ENCODE measurements around the gene METTL16.

METTL16 gene

DNA sequence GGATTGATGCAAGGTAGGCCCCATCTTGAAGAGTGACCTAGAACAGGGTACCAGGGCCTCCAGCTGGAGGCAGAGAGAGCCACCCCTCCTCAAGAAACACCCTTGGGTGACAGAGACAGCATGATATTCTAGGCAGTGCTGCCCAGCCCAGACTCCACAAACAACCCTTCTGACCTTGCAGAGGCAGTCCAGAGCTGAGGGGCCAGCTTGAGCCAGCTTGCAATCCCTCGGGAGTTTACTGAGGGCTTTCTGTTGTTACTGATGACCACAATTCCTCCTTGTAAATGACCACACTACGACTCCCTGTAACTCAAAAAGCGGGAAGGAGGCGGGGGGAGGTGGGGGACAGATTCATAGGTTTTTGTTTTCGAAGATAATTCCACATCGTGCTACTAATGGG is 92.2 kb downstream of the METTL16 start:
- Histone ChIP-seq H3K27me3 (ENCODE audit: insufficient read depth, low read length, poor library complexity, severe bottlenecking) (no peaks in the 10 kb centered on the region), H4K20me1 (ENCODE audit: insufficient read depth, low read length, poor library complexity, severe bottlenecking) (peaks cover 3% of the 10 kb centered on the region), H3K79me2 (ENCODE audit: insufficient read depth, low read length) (no peaks in the 10 kb centered on the region), H3K36me3 (ENCODE audit: insufficient read depth, low read length) (peaks cover 30% of the 10 kb centered on the region; the same call in 1 of the 2 replicates), H3K9me2 (replicated peaks; ENCODE audit: low read depth, low read length) (no peaks in the 10 kb centered on the region), H3K4me1 (ENCODE audit: insufficient read depth, low read length, poor library complexity, severe bottlenecking) (no peaks in the 10 kb centered on the region), H3K9me3 (ENCODE audit: insufficient read depth, low read depth, low read length) (no peaks in the 10 kb centered on the region), H3K9ac (ENCODE audit: low read depth, low read length, poor library complexity, severe bottlenecking) (no peak overlapping the region), H3K4me2 (ENCODE audit: low read depth, low read length, poor library complexity, severe bottlenecking) (no peak overlapping the region), H2AFZ (ENCODE audit: low read length) (no peak overlapping the region), H3K4me3 (ENCODE audit: low read length, poor library complexity, severe bottlenecking) (no peak overlapping the region), H3F3A (ENCODE audit: low read depth) (no peaks in the 10 kb centered on the region)
- TF ChIP-seq, protein P1, sequence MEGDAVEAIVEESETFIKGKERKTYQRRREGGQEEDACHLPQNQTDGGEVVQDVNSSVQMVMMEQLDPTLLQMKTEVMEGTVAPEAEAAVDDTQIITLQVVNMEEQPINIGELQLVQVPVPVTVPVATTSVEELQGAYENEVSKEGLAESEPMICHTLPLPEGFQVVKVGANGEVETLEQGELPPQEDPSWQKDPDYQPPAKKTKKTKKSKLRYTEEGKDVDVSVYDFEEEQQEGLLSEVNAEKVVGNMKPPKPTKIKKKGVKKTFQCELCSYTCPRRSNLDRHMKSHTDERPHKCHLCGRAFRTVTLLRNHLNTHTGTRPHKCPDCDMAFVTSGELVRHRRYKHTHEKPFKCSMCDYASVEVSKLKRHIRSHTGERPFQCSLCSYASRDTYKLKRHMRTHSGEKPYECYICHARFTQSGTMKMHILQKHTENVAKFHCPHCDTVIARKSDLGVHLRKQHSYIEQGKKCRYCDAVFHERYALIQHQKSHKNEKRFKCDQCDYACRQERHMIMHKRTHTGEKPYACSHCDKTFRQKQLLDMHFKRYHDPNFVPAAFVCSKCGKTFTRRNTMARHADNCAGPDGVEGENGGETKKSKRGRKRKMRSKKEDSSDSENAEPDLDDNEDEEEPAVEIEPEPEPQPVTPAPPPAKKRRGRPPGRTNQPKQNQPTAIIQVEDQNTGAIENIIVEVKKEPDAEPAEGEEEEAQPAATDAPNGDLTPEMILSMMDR (conservative IDR thresholded peaks at IDR 0.05; ENCODE audit: low read length), result no peak
- no peak for TF ChIP-seq EZH2phosphoT487 (IDR thresholded peaks at IDR 0.05; ENCODE audit: borderline replicate concordance)

DNA sequence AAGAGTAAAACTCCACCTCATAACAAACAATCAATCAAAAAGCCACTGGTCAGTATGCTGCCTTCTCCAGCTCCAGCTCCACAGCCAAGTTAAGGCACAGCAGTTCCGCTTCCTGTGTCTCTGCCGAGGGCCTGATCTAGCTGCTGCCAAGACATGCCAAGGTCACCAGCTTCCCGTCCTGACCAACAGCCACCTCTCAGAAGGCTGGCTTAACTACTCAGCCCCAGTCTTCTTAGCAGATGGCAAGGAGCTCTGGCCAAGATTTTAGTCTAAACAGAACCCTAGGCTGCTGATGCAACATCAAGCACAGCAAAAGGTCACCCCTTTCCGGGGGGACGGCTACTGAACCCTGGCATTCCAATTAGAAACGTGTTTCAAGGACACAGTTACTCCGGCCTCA is 93.1 kb downstream of the METTL16 start:
- TF ChIP-seq, protein P1 (conservative IDR thresholded peaks at IDR 0.05; ENCODE audit: low read length), result no peak
- TF ChIP-seq EZH2phosphoT487 (IDR thresholded peaks at IDR 0.05; ENCODE audit: borderline replicate concordance), result no peak
- H3K9ac ChIP-seq (ENCODE audit: low read depth, low read length, poor library complexity, severe bottlenecking), result no peak overlapping the region
- H3K4me1 ChIP-seq (ENCODE audit: insufficient read depth, low read length, poor library complexity, severe bottlenecking), result no peaks in the 10 kb centered on the region
- H3K27me3 ChIP-seq (ENCODE audit: insufficient read depth, low read length, poor library complexity, severe bottlenecking), result no peaks in the 10 kb centered on the region
- no peak overlapping the region for H2AFZ ChIP-seq (ENCODE audit: low read length)
- H3F3A ChIP-seq (ENCODE audit: low read depth), result no peaks in the 10 kb centered on the region
- peaks cover 36% of the 10 kb centered on the region; the same call in 1 of the 2 replicates for H3K36me3 ChIP-seq (ENCODE audit: insufficient read depth, low read length)
- H4K20me1 ChIP-seq (ENCODE audit: insufficient read depth, low read length, poor library complexity, severe bottlenecking), result peaks cover 3% of the 10 kb centered on the region
- H3K79me2 ChIP-seq (ENCODE audit: insufficient read depth, low read length), result no peaks in the 10 kb centered on the region
- no peak overlapping the region for H3K4me2 ChIP-seq (ENCODE audit: low read depth, low read length, poor library complexity, severe bottlenecking)
- no peak overlapping the region for H3K4me3 ChIP-seq (ENCODE audit: low read length, poor library complexity, severe bottlenecking)
- no peaks in the 10 kb centered on the region for H3K9me3 ChIP-seq (ENCODE audit: insufficient read depth, low read depth, low read length)
- no peaks in the 10 kb centered on the region for H3K9me2 ChIP-seq (replicated peaks; ENCODE audit: low read depth, low read length)

DNA sequence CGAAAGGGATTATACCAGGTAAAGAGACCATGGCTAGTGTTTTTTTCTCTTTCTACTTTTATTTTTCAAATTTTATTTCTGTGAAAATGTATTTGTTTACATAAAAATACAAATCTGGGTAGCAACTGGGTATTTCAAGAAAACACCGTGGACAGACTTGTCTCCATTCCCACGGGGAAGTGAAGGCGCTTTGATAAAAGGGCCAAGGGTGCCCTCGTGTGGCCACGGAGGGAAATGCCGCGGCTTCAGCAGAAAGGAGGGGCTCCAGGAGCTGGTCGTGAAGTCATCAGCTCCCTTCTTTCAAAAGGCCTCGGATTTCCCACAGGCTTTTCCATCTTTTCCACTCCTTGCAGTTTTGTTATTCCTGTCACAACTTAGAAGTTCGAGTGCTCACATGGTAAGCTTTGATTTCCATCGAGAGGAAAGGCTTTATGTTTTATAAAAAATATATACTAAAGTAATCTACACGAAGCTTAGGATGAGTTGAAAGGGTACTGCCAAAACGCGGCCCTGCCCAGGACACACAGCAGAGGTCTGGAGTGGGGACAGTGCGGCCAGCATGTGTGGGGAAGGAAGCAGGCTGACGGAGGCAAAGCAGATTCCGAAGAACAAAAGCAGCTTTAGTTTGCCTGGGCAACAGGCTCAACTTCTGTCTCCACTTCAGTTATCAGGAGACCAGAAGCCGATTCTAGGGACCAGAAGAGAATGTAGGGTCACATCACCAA is 95.5 kb downstream of the METTL16 start:
- H3K9ac ChIP-seq (ENCODE audit: low read depth, low read length, poor library complexity, severe bottlenecking), result no peak overlapping the region
- H3K36me3 ChIP-seq (ENCODE audit: insufficient read depth, low read length), result peaks cover 36% of the 10 kb centered on the region; the same call in 1 of the 2 replicates
- TF ChIP-seq, protein P1 (conservative IDR thresholded peaks at IDR 0.05; ENCODE audit: low read length), result peak; percentile 98
- TF ChIP-seq EZH2phosphoT487 (IDR thresholded peaks at IDR 0.05; ENCODE audit: borderline replicate concordance), result no peak
- no peaks in the 10 kb centered on the region for H3K79me2 ChIP-seq (ENCODE audit: insufficient read depth, low read length)
- no peaks in the 10 kb centered on the region for H3K4me1 ChIP-seq (ENCODE audit: insufficient read depth, low read length, poor library complexity, severe bottlenecking)
- H3F3A ChIP-seq (ENCODE audit: low read depth), result no peaks in the 10 kb centered on the region
- H3K4me2 ChIP-seq (ENCODE audit: low read depth, low read length, poor library complexity, severe bottlenecking), result no peak overlapping the region
- no peaks in the 10 kb centered on the region for H3K9me3 ChIP-seq (ENCODE audit: insufficient read depth, low read depth, low read length)
- peaks cover 3% of the 10 kb centered on the region for H4K20me1 ChIP-seq (ENCODE audit: insufficient read depth, low read length, poor library complexity, severe bottlenecking)
- no peak overlapping the region for H3K4me3 ChIP-seq (ENCODE audit: low read length, poor library complexity, severe bottlenecking)
- H3K9me2 ChIP-seq (replicated peaks; ENCODE audit: low read depth, low read length), result no peaks in the 10 kb centered on the region
- H3K27me3 ChIP-seq (ENCODE audit: insufficient read depth, low read length, poor library complexity, severe bottlenecking), result no peaks in the 10 kb centered on the region
- H2AFZ ChIP-seq (ENCODE audit: low read length), result no peak overlapping the region
